GM18517 (cell line): ENCODE measurements around the gene MSI2.

ENCODE experiments used
- ATAC-seq: cut with Tn5 transposase; IDR thresholded peaks from one replicate; pipeline ENCODE4 v1.9.1; 2021; ENCODE audit warnings: mild to moderate bottlenecking, moderate library complexity; ENCODE audit not compliant: unreplicated experiment

The MSI2 gene

DNA sequence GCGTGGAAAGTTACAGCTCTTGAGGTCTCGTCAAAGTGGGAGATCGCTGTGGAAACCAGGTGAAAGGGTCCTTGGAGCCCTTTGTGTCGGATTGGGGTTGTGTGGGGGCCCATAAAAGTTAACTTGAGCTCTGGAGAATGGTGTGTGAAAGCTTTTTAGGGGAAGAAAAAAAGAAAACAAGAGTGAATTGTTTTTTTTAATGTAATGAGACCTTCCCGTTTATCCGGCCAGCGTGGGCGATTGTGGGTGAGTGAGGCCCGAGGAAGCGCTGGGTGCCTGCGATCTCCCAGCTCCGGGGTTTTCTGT is 150.6 kb downstream of the MSI2 start:
- no peak for ATAC-seq

DNA sequence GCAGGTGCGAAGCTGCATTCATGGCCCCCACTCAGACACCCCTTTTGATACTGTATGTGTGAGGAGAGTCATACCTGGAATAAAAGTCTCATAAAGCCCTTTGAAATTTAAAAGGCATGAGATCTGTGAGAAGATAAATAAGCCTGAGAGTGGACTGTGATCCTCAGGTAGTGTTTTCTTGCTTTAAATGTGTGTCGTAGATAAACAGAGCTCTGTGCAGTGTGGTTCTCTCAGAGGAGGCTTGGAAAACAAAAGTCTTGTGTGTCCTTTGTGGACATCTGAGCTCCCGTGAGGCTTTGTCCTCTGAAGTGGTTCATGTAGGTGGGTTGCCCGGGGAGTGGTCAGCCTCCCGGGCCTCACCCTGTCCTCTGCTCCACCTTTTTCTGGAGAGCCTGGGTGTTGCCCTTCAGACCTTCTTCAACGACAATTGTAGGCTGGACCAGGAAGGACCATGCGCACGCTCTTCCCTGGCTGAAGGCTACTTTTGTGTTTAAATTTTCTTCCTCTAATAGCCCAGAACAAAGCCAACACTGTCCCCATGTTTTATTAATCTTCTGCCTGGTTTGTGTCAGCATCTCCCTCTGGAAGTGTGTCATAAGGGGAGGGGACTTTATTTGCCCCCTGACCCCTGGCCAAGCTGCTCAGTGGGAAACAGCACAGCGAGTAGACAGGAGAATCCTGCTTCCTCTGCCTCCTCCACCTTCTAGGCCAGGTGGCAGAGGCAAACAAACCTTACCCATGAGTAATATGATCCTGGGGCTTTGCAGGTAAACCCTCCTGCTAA is 151.2 kb downstream of the MSI2 start:
- ATAC-seq = no peak

DNA sequence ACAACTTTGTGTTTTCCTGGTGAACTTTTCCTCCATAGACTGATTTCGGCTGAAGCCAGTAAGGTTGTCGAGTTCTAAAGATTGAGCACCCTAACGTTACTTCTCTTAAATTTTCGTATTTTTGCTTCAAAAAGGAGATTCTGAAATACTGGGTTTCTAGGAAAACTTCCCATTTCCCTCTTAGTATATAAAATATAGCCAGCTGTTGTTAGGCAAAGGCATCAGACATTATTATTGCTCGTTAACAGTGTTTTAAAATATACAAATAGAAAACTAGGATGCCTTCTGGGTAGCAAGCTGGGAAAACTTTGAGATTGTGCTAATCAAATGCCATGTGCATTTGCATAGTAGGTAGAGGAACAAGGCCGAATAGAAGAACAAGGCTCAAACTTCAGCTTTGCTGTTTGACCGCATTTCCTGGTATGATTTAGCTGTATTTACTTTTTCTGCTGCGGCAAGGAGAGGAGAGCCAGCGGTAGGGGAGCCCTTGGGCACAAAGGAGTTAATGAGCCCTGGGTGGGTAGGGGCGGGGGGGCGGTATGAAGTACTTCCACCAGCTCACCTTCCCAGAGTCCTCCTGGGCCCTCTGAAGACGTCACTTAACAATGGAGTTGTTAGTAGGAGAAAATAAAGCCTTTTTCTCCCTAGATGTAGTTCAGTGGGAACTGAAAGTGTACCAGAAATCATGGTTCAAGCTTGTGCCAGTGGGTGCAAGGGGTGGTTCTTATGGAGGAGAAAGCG is 151.9 kb downstream of the MSI2 start:
- no peak for ATAC-seq

DNA sequence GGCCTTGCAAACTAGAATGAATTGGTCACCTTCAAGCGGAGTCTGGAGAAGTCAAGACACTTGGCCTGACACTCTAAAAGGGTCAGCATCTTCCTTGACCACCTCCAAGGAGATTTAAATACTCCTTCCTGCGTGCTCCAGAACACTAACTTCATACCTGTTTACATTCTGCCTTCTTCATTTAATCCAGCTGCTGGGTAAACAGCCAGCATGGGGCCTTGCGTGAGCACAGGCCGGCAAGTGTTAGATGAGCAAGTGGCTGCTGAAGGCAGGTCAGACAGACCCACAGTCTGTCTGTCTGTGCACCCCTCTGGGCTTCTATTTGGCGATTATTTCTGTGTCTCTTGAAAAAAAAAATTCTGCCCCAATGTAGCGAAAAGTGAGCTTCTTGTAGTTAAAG is 153.8 kb downstream of the MSI2 start:
- ATAC-seq = no peak

DNA sequence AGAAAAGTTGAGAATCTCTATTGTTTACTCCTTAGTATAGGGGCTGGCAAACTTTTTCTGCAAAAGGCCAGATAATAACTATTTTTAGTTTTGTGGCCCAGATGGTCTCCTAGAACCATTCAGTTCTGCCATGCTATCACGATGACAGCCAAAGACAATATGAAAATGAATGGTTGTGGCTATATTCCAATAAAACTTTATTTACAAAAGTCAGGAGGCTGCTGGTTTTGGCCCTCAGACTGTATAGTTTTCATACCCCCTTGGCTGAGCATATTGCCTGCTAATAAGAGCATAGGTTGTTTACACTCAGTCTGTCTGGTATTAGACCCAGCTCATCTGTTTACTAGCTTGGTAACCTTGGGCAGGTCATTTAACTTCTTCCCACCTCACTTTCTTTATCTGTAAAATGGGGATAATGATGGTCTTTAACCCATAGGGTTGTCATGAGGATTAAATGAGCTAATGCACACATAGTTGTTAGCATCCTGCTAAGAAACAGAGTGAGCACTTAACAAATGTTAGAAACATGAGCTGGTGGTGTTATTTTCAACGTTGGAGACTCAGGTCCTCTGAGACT is 156.3 kb downstream of the MSI2 start:
- ATAC-seq = no peak

DNA sequence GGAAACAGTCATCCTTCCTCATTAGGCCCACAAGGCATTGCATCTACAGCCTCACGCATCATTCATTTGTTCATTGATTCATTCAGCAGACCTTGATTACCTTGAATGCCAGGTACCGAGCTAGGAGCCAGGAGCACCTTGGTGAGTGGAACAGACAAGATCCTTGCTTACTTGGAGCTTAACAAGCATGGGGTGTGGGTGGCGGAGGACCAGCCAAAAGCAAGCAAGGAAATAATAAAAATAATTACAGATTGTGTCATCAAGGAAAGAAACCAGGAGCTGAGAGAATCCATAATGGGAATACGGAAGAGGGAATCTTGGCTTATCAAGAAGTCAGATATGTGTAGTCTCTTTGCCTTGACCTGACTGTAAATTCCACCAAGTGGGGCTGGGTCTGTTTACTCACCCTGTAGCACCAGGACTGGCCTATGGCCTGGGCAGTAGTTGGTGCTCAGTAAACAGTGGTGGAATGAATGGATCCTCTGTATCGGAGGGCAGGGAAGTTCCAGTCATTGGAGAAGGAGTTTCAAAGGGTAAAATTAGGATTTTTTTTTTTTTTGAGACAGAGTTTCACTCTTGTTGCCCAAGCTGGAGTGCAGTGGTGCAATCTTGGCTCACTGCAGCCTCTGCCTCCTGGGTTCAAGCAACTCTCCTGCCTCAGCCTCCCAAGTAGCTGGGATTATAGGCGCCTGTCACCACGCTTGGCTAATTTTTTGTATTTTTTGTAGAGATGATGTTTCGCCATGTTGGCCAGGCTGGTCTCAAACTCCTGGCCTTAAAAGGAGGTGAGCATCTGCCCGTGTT is 157.7 kb downstream of the MSI2 start:
- no peak for ATAC-seq

DNA sequence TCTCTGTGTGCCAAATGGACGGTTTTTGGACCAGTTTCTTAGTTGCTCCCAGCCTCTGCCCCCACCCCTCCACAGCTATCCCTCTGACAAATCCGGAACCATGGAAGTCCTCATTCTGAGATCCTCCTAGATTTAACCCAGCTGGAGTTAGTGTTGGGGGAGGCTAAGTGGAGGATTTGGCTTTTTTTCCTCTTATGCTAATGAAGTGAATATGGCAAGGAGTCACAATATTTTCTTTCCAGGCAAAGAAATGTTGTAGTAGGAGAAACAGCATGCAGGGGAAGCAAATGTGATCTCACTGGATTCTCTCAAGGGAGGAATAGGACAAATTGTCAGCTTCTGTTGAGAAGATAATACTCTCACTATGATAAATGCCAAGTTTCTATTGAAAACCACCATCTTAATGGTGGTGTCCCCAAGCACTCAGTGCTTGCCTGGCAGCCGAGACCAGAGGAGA is 159.5 kb downstream of the MSI2 start:
- no peak for ATAC-seq

DNA sequence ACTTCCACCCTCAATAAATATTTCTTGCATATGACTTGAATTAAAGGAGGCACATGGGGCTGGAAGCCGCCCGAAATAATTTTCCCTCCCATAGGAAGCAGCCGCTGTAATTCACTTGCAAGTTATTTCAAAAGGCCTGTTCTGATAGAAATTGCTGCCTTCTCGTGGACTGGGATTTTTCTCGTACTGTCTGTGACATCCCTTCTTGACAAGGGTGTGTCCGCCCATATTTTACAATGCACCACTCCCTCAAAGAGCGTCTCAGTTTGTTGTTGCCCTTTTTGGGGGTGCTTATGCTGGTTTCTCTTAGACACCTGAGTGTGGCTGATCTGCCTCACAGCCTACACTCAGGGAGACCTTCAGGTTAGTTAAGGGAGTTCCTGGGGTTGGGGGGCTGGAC is 160.0 kb downstream of the MSI2 start:
- no peak for ATAC-seq

DNA sequence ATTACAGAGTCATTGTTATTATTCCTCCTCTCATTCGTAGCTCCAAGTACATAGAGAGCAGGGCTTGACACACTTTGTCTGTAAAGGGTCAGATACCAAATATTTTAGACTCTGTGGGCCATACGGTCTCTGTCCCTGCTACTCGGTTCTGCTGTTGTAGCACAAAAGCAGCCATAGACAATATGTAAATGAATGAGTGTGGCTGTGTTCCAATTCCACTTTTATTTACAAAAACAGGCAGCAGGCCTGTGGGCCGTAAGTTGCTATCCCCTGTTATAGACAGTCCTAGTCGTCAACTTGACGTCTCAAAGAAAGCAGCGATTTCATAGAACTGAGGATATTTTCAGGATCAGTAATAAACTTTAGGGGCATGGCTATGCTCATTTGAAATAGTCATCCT is 161.6 kb downstream of the MSI2 start:
- no peak for ATAC-seq

DNA sequence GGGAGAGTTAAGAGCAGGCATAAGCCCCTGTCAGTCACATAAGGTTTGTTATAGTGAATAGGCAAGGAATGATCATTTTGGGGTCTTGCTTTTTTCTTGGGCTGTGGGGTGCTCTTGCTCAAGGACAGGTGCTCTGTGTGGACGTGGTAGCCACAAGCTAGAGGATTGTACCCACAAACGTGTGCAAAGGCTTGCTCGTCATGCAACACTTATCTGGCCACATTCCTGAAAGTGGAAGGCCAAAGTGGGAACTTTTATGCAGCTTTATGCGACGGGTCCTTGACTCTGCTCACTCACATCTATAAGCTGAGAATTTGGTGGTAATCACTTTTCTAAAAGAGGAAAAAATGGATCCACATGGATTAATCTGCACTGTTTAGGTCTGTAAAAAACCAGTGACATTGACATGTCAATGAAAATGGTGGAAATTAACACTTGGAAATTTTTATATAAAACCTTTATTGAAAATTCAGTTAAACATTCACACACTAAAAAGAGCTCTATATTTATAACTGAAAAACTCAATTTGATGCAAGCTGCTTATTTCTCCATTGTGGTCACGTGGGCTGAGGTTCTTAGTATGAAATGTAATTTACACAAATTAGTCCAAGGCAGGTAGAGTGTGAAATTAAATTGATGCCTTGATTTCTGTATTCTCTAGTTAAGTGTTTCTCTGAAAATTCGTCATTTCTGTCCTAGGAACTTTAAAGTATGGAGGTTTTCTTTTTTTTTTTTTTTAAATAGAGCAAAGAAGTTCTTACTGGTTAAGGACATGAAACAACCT is 162.3 kb downstream of the MSI2 start:
- ATAC-seq = no peak

DNA sequence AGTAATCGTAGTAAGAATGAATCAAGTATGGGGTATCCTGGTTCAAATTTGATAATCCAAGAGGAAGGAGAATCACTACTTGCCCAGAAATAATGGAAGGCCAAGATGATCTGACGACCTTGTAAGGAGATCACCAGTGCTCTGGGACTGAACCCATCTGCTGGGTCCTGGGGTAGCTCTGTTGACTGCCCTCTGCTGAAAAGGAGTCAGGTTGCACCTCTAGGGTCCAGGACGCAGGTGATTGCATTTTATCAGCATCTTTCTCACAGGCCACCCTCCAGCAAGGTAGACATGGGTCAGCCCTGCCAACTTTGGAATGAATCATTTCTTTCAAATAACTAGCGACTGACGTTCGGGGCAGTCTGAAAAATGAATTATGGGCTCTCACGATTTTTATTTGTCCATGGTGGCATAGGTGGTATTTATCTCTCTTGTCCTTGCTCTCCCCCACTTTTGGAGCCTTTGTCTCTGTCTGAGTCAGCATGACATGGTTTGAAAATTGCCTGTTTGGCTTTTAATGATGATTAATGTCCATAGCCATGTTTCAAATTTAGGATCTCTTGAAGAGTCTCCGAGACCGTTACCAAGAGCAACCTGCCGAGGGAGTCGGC is 163.7 kb downstream of the MSI2 start:
- ATAC-seq = no peak

DNA sequence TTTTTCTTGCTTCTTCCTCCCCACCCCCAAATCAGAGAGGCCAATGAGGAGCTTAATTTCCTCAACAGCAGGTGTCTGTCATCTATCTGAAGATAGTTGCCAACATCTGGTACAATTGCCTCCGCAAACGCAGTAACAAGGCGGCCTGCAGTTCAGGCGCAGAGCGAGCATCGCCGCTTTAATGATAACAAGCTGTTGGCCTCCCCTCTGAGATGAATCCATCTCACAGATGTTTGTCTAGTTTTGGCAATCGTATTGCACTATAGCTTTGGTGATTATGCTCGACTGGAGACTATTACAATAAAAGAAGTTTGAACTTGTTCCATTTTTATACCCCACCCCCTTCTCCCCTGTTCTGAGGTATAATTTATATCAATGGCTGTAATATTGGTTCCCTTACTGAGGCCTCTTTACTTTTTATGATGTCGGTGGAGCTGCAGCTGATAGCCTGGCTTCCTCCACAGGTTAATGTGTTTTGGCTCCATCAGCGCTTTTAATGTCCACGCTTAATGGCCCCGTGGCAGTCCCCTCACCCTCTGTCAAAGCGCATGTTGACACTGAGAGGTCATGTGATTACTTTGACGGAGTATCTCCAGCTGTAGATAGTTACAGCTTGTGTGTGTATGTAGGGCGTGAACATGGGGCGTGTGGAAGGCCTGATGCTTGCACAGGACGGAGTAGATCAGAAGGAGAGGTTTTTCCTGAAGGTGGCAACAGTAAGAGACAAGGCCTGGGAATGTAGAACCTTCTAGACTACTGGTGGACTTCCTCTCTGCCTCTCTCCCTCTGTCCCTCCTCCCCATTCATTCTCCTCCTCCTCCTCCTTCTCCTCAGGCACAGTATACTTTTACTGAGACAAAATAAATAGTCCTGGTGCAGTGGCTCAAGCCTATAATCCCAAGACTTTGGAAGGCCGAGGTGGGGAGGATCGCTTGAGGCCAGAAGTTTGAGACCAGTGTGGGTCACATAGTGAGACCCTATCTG is 164.7 kb downstream of the MSI2 start:
- ATAC-seq = no peak

DNA sequence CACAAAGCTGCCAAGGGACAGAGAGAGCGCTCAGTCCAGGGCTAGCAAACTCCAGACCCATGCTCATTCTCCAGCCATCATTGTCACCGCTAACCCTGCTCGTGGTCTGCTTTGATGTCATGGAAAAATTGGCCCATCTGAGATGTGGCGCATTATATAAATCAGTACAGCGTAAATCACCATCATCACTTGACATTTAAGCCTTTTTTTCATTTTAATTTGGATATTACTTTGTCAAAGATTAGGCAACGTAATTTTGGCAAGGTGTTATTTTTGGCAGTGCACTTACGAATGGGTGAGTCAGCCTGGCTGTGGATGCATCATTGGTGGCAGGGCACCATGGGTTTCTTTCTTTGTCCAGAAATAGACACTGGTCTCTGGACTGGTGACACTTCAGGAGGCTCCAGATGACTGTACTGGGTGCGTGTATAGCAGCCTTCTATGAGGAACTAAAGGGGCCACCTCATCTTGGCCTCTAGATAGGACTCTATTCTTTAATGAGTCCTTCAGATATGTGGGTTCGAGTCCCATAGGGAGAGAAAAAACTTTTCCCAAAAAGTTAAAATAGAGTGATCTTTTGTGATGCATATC is 166.3 kb downstream of the MSI2 start:
- peak; percentile 70 for ATAC-seq

DNA sequence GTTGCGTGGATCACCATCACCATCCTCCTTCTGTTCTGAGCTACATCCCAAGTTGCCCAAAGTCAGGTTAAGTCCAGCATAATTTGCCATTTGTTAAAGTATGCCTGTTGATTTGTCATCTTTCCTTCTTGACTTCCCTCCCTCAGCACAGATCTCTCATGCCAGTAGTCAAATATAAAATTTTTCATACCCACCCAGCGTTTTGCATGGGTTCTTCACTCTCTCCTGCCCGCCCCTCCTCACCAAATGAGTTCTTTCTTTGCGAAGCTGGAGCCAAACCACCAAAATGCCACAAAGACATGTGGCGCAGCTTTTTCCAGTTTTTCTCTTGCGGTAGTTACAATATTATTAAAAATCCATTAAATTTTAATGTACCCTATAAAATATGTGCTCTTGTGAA is 167.2 kb downstream of the MSI2 start:
- ATAC-seq = no peak

DNA sequence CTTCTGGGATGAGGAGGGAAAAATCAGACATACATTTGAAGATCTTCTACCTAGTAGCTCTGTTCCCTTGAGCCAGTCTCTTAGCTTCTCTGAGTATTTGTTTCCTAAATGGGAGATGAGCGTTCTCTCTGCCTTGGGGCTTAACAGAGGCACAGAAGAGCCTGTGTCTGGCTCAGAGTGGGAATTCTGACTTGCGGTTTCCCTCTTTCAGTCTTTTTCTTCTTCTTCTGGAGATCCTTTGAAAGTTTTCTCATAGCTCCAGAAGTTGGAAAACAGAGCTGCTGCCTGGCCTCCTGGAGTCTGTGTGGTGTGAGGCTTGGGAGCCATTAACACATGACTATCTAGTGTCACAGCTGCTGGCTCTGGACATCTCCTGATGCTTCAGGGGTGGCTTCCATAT is 167.9 kb downstream of the MSI2 start:
- no peak for ATAC-seq

DNA sequence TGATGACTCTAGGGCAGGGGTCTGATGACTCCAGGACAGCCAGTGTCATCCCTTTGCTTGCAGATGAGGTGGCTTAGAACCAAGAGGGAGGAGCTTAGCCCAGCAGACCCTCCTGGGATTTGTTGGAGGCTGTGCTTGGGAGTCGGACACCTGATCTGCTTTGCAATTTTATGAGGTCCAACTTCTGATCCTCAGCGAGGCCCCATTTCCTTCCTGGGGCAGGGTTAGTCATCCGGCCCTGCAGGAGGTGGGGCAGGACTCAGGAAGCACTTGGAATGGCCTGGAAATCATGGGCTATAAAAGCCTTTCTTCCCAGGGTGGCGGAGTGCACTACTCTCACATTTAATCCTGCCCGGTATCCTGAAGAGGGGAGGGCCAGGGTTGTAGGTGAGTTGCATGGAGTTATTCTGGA is 168.5 kb downstream of the MSI2 start:
- ATAC-seq = no peak

DNA sequence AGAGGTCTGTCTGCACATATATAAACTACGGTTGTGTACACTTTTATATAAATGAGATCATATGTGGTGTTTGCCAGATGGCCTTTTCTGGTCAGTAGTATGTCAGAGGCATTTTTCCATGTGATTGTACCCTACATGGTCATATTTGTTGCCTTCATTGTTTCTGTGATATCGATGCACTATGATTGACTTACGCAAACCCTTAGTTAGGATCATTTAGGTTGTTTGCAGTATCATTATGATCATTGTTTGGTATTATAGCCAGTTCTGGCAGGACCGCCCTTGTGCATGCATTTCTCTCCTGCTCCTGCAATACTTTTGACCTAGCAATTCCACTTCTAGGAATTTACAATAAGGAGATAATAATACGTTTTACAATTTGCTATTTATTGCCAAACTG is 169.1 kb downstream of the MSI2 start:
- no peak for ATAC-seq
